SU-DHL-6 (cell line): ENCODE data around the gene IFIT1.
"Not testable (repeated sequence)": the region's sequence is repeated elsewhere in the genome, so short reads cannot be mapped to it uniquely, and the experiment has no call there.

Experiments
- H2AFZ ChIP-seq: fragments of 200-600 bp; sonication (generic); 2 replicates; pipeline ENCODE4 v1.6.1; 2014; ENCODE audit warnings: low read depth, mild to moderate bottlenecking, moderate library complexity, mixed read lengths, antibody characterized with exemption, low read length; ENCODE audit not compliant: severe bottlenecking
- H3F3A ChIP-seq: fragments of 200-600 bp; shearing (Covaris generic); 2 replicates; pipeline ENCODE4 v1.6.0; 2016; ENCODE audit warnings: antibody characterized with exemption, mild to moderate bottlenecking; ENCODE audit not compliant: insufficient read depth
- H3K27ac ChIP-seq: fragments of 200-600 bp; sonication (generic); 2 replicates; pipeline ENCODE4 v1.5.1; 2016; ENCODE audit warnings: low read depth, mild to moderate bottlenecking, low read length, moderate library complexity, mixed read lengths
- H3K27me3 ChIP-seq: fragments of 200-600 bp; sonication (generic), shearing (Covaris generic); 2 replicates; pipeline ENCODE4 v1.6.0; 2014; ENCODE audit warnings: mild to moderate bottlenecking, low read length
- H3K36me3 ChIP-seq: fragments of 200-600 bp; sonication (generic); 2 replicates; pipeline ENCODE4 v1.6.1; 2014; ENCODE audit warnings: mild to moderate bottlenecking, low read length, mixed read lengths
- H3K4me2 ChIP-seq: fragments of 300-600, 200-600 bp; shearing (Covaris generic), sonication (generic); 2 replicates; pipeline ENCODE4 v1.6.0; 2014; ENCODE audit warnings: low read length, low read depth, mild to moderate bottlenecking; ENCODE audit not compliant: poor library complexity, severe bottlenecking
- H3K4me3 ChIP-seq: fragments of 200-600 bp; sonication (generic); 2 replicates; pipeline ENCODE4 v1.5.1; 2014; ENCODE audit warnings: antibody characterized with exemption, low read length, mild to moderate bottlenecking, mixed read lengths; ENCODE audit not compliant: insufficient read depth, poor library complexity, severe bottlenecking
- H3K79me2 ChIP-seq: fragments of 200-600 bp; sonication (generic); 2 replicates; pipeline ENCODE4 v1.6.1; 2014; ENCODE audit warnings: mild to moderate bottlenecking, low read length, moderate library complexity; ENCODE audit not compliant: insufficient read depth
- H3K9ac ChIP-seq: fragments of 200-600 bp; sonication (generic); 2 replicates; pipeline ENCODE4 v1.7.0; 2014; ENCODE audit warnings: mild to moderate bottlenecking, low read length
- H3K9me2 ChIP-seq: fragments of 200-600 bp; sonication (generic); replicated peaks from 2 replicates; pipeline ENCODE4 v1.6.1; 2014; ENCODE audit warnings: low read length; ENCODE audit not compliant: insufficient read depth
- H3K9me3 ChIP-seq: fragments of 200-600 bp; sonication (generic); 2 replicates; pipeline ENCODE4 v1.6.1; 2014; ENCODE audit warnings: low read length, mixed read lengths; ENCODE audit not compliant: insufficient read depth
- H4K20me1 ChIP-seq: fragments of 200-600 bp; sonication (generic); 2 replicates; pipeline ENCODE4 v1.6.1; 2014; ENCODE audit warnings: low read depth, mild to moderate bottlenecking, antibody characterized with exemption, low read length, moderate library complexity, mixed read lengths
- EZH2phosphoT487 ChIP-seq: fragments of 200-600 bp; sonication (generic), shearing (Covaris generic); conservative IDR thresholded peaks from 2 replicates; pipeline ENCODE4 v1.6.1; 2018; ENCODE audit warnings: mild to moderate bottlenecking, antibody characterized with exemption, low read length, moderate library complexity, mixed read lengths
- TF ChIP-seq, protein P1 (sequence below): fragments of 200-600 bp; sonication (generic); IDR thresholded peaks from one replicate; pipeline ENCODE4 v1.5.1; 2017; ENCODE audit warnings: antibody characterized with exemption, mild to moderate bottlenecking, low read length, moderate library complexity; ENCODE audit not compliant: insufficient read depth, poor library complexity, severe bottlenecking

Gene IFIT1

DNA sequence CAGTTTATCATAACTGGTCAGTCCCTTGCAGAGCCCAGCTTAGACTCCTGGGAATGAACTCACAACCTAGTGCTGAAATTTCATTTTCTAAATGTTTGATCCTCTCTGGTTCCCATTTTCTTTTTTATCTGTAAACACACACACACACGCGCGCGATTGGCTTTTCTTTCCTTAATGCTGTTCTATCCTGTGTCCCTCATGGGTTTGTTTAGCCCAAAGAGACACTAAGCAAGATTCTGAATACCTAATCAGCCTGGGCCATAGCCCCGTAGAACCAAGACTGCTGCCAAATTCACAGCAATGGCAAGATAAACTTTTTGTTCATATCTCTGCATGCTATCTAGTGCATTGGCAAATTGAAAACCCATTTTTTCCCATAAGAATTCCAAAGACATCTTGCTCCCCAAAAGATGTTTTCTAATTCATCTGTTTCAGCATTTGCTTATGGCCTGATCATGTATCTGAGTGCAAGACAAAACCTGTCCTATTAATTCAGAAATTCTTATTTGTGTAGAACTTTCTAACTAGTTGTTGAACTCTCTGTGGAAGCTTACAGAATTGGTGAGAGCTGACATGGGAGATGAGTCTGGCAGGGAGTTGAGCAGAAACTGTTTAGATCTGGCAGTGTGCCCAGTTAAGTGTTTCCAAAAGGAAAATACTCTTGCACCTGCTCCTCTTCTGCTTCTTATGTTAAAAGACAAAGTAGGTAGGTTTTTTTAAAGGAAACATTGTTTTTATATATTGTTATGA lies 1.8 kb upstream of the IFIT1 start:
- Histone ChIP-seq H2AFZ (no peak overlapping the region), H3K9ac (no peak overlapping the region), H3K9me2 (no peaks in the 10 kb centered on the region), H3F3A (no peaks in the 10 kb centered on the region), H3K36me3 (no peaks in the 10 kb centered on the region), H4K20me1 (no peaks in the 10 kb centered on the region), H3K27me3 (no peaks in the 10 kb centered on the region), H3K27ac (no peak overlapping the region), H3K4me2 (no peak overlapping the region), H3K4me3 (no peak overlapping the region), H3K79me2 (no peaks in the 10 kb centered on the region), H3K9me3 (no peaks in the 10 kb centered on the region)
- TF ChIP-seq, protein P1, sequence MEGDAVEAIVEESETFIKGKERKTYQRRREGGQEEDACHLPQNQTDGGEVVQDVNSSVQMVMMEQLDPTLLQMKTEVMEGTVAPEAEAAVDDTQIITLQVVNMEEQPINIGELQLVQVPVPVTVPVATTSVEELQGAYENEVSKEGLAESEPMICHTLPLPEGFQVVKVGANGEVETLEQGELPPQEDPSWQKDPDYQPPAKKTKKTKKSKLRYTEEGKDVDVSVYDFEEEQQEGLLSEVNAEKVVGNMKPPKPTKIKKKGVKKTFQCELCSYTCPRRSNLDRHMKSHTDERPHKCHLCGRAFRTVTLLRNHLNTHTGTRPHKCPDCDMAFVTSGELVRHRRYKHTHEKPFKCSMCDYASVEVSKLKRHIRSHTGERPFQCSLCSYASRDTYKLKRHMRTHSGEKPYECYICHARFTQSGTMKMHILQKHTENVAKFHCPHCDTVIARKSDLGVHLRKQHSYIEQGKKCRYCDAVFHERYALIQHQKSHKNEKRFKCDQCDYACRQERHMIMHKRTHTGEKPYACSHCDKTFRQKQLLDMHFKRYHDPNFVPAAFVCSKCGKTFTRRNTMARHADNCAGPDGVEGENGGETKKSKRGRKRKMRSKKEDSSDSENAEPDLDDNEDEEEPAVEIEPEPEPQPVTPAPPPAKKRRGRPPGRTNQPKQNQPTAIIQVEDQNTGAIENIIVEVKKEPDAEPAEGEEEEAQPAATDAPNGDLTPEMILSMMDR = no peak
- TF ChIP-seq EZH2phosphoT487 = no peak

DNA sequence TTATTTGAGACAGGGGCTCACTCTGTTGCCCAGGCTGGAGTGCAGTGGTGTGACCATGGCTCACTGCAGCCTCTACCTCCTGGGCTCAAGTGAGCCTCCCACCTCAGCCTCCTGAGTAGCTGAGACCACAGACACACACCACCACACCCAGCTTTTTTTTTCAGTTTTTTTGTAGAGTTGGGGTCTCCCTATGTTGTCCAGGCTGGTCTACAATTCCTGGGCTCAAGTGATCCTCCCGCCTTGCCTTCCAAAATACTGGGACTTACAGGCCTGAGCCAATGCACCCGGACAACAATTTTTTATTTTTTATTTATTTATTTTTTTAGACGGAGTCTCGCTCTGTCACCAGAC lies 1.2 kb upstream of the IFIT1 start:
- H3K9ac ChIP-seq, H3K79me2 ChIP-seq, H3K9me2 ChIP-seq, H4K20me1 ChIP-seq, H3K9me3 ChIP-seq, H3K27me3 ChIP-seq, H3K36me3 ChIP-seq, H3K4me2 ChIP-seq, H3K27ac ChIP-seq, H3K4me3 ChIP-seq, H3F3A ChIP-seq, H2AFZ ChIP-seq: not testable (repeated sequence)

DNA sequence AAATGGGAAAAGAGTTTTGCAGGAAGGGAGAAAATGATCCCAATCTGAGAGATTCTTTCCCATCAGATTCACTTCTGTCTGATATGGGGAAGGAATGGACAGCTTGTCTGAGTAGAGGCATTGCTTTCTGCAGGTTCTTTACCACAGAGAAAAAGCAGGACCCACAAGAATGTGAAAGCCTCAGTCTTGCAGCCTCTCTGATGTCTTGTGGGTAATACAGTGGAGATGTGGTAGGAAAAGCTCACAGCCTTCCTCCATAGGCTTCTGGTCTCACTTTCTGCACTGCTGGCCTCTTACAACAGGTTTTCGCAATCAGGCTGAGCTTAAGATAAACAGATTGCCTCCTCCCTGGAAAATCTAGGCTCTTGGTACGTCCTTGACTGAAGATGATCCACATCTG lies 551 bp downstream of the IFIT1 start:
- H3K79me2 ChIP-seq = no peaks in the 10 kb centered on the region

DNA sequence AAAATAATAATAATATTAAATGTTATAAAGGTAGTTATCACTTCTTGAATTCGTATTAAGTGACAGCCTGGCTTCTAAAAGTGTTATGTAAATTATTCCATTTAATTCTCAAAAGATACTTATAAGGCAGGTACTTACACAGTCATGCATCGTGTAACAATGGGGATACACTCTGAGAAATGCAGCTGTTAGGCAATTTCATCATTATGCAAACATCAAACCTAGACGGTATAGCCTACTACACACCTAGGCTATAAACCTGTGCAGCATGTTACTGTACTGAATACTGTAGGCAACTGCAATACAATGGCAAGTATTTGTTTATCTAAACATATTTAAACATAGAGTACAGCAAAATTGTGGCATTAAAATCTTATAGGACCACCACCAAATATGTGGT lies 1.5 kb downstream of the IFIT1 start:
- H2AFZ ChIP-seq = no peak overlapping the region
- no peaks in the 10 kb centered on the region for H3K27me3 ChIP-seq
- H3F3A ChIP-seq = no peaks in the 10 kb centered on the region
- no peaks in the 10 kb centered on the region for H3K9me2 ChIP-seq
- no peaks in the 10 kb centered on the region for H3K36me3 ChIP-seq
- no peak overlapping the region for H3K9ac ChIP-seq
- no peaks in the 10 kb centered on the region for H4K20me1 ChIP-seq
- TF ChIP-seq EZH2phosphoT487 = no peak
- TF ChIP-seq, protein P1 = no peak
- H3K4me3 ChIP-seq = no peak overlapping the region
- H3K79me2 ChIP-seq = no peaks in the 10 kb centered on the region
- H3K9me3 ChIP-seq = no peaks in the 10 kb centered on the region
- H3K4me2 ChIP-seq = no peak overlapping the region
- H3K27ac ChIP-seq = no peak overlapping the region

More for the DNA sequence above, 551 bp downstream of the IFIT1 start:
- no peak overlapping the region for H3K4me2 ChIP-seq
- H3K4me3 ChIP-seq = no peak overlapping the region
- no peaks in the 10 kb centered on the region for H3K36me3 ChIP-seq
- no peaks in the 10 kb centered on the region for H3F3A ChIP-seq
- TF ChIP-seq, protein P1 = no peak
- TF ChIP-seq EZH2phosphoT487 = no peak
- H4K20me1 ChIP-seq = no peaks in the 10 kb centered on the region
- no peaks in the 10 kb centered on the region for H3K9me2 ChIP-seq
- H2AFZ ChIP-seq = no peak overlapping the region
- H3K9ac ChIP-seq = no peak overlapping the region
- no peaks in the 10 kb centered on the region for H3K27me3 ChIP-seq
- H3K27ac ChIP-seq = no peak overlapping the region
- H3K9me3 ChIP-seq = no peaks in the 10 kb centered on the region
